Measurements from ENCODE around the gene BTNL3.

Gene BTNL3

GRCh38 chr5:181024245-181025064, 35.8 kb downstream of the BTNL3 start:
- DNase-seq (ENCODE audit: low read depth): no peak
- no peak overlapping the region for H3K4me3 ChIP-seq (ENCODE audit: low read length)
- TF ChIP-seq CTCF (conservative IDR thresholded peaks at IDR 0.05; ENCODE audit: low read depth, low read length): no peak

- DNase-seq (ENCODE audit: low read depth): no peak
- TF ChIP-seq CTCF (conservative IDR thresholded peaks at IDR 0.05; ENCODE audit: low read depth, low read length): no peak
- H3K4me3 ChIP-seq (ENCODE audit: low read length): no peak overlapping the region
These were observed 38.9 kb downstream of the BTNL3 start for GRCh38 chr5:181027452-181028031.

GRCh38 chr5:181028032-181028819, 39.6 kb downstream of the BTNL3 start:
- no peak for TF ChIP-seq CTCF (conservative IDR thresholded peaks at IDR 0.05; ENCODE audit: low read depth, low read length)
- H3K4me3 ChIP-seq (ENCODE audit: low read length): no peak overlapping the region
- no peak for DNase-seq (ENCODE audit: low read depth)

- no peak for DNase-seq (ENCODE audit: low read depth)
- TF ChIP-seq CTCF (conservative IDR thresholded peaks at IDR 0.05; ENCODE audit: low read depth, low read length): no peak
- H3K4me3 ChIP-seq (ENCODE audit: low read length): no peak overlapping the region
These were observed 43.1 kb downstream of the BTNL3 start for GRCh38 chr5:181031716-181032115.

GRCh38 chr5:181035991-181036815, 47.6 kb downstream of the BTNL3 start:
- no peak for DNase-seq (ENCODE audit: low read depth)
- no peak for TF ChIP-seq CTCF (conservative IDR thresholded peaks at IDR 0.05; ENCODE audit: low read depth, low read length)
- H3K4me3 ChIP-seq (ENCODE audit: low read length): no peak overlapping the region

GRCh38 chr5:181036816-181037364, 48.2 kb downstream of the BTNL3 start:
- TF ChIP-seq CTCF (conservative IDR thresholded peaks at IDR 0.05; ENCODE audit: low read depth, low read length): no peak
- no peak overlapping the region for H3K4me3 ChIP-seq (ENCODE audit: low read length)
- no peak for DNase-seq (ENCODE audit: low read depth)
